Karpas-422 (cell line): ENCODE measurements around the gene ITGAL. TPM values are rescaled to one million over a fixed set of nuclear protein-coding genes. Genes with fewer than 3 reads are reported as not detected.

Source experiments
- DNase-seq: peaks from one replicate; pipeline ENCODE4 v3.0.0-alpha.2; 2015
- H2AFZ ChIP-seq: fragments of 200-600 bp; sonication (generic); 2 replicates; pipeline ENCODE4 v1.6.1; 2014; ENCODE audit warnings: antibody characterized with exemption, low read length, mixed read lengths
- H3K27ac ChIP-seq: fragments of 200-600 bp; sonication (generic); 2 replicates; pipeline ENCODE4 v1.5.1; 2014; ENCODE audit warnings: mild to moderate bottlenecking, low read length, moderate library complexity
- H3K27me3 ChIP-seq: fragments of 200-600 bp; sonication (generic); 2 replicates; pipeline ENCODE4 v1.6.1; 2014; ENCODE audit warnings: low read length, mixed read lengths
- H3K36me3 ChIP-seq: fragments of 200-600 bp; sonication (generic); 2 replicates; pipeline ENCODE4 v1.6.1; 2014; ENCODE audit warnings: low read length, mixed read lengths; ENCODE audit not compliant: insufficient read depth
- H3K4me1 ChIP-seq: fragments of 200-600 bp; sonication (generic); 2 replicates; pipeline ENCODE4 v1.6.1; 2014; ENCODE audit warnings: mild to moderate bottlenecking, low read length, mixed read lengths
- H3K4me2 ChIP-seq: fragments of 200-600 bp; sonication (generic); 2 replicates; pipeline ENCODE4 v1.6.1; 2014; ENCODE audit warnings: low read length, low read depth, mild to moderate bottlenecking; ENCODE audit not compliant: poor library complexity, severe bottlenecking
- H3K4me3 ChIP-seq: fragments of 200-600 bp; sonication (generic); 2 replicates; pipeline ENCODE4 v1.5.1; 2014; ENCODE audit warnings: mild to moderate bottlenecking, antibody characterized with exemption, low read length, mixed read lengths
- H3K79me2 ChIP-seq: fragments of 200-600 bp; sonication (generic); 2 replicates; pipeline ENCODE4 v1.6.1; 2014; ENCODE audit warnings: mild to moderate bottlenecking, low read length, mixed read lengths
- H3K9ac ChIP-seq: fragments of 200-600 bp; sonication (generic); 2 replicates; pipeline ENCODE4 v1.6.0; 2014; ENCODE audit warnings: low read length
- H3K9me2 ChIP-seq: fragments of 200-600 bp; sonication (generic), shearing (Covaris generic); replicated peaks from 2 replicates; pipeline ENCODE4 v1.6.0; 2014; ENCODE audit warnings: mild to moderate bottlenecking, low read length, moderate library complexity; ENCODE audit not compliant: insufficient read depth
- H3K9me3 ChIP-seq: fragments of 300-700, 200-600 bp; sonication (generic); 2 replicates; pipeline ENCODE4 v1.6.1; 2014; ENCODE audit warnings: low read length, mixed read lengths
- H4K20me1 ChIP-seq: fragments of 200-600 bp; sonication (generic); 2 replicates; pipeline ENCODE4 v1.6.1; 2014; ENCODE audit warnings: mild to moderate bottlenecking, antibody characterized with exemption, low read length, low read depth; ENCODE audit not compliant: insufficient read depth
- total RNA-seq: library from RNA; depleted of rRNA; stranded (reverse); fragments of >200 nt; shearing (Covaris generic); gene quantifications from 2 replicates; pipeline ENCODE4 v1.2.3, GENCODE V29; 2014; ENCODE audit warnings: low replicate concordance

The ITGAL gene
- total RNA-seq, 1 experiment from 2014 or later: 0.07 TPM

- no peaks in the 10 kb centered on the region for H3K36me3 ChIP-seq
- no peak overlapping the region for H3K27ac ChIP-seq
- no peaks in the 10 kb centered on the region for H3K27me3 ChIP-seq
- H3K4me2 ChIP-seq: peak overlapping the region; percentile 97
- H4K20me1 ChIP-seq: no peaks in the 10 kb centered on the region
- H3K9ac ChIP-seq: peak overlapping the region; percentile 86; the same call in 1 of the 2 replicates
- H3K9me2 ChIP-seq: no peaks in the 10 kb centered on the region
- peaks cover 4% of the 10 kb centered on the region; the same call in 1 of the 2 replicates for H3K79me2 ChIP-seq
- no peaks in the 10 kb centered on the region for H3K9me3 ChIP-seq
- no peak overlapping the region for H2AFZ ChIP-seq
- H3K4me3 ChIP-seq: peak overlapping the region; percentile 81; the same call in 1 of the 2 replicates
- DNase-seq: no peak
- H3K4me1 ChIP-seq: peaks cover 29% of the 10 kb centered on the region
Measured at GRCh38 chr16:30524575-30525568, 52.3 kb downstream of the ITGAL start.

DNA sequence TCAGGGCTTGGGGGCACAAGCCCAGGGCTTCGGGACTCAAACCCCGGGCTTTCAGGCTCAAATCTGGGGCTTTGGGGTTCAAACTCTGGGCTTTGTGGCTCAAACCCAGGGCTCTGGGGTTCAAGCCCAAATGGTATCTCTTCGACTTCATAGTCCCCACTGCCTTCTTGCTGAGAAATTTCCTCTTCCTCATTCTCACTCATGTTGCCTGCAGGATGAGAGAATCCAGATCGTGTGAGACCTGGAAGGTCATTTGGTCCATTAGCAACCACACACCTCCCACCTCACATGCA is 53.2 kb downstream of the ITGAL start:
- peak overlapping the region; percentile 81 for H3K4me3 ChIP-seq
- no peak for DNase-seq
- no peak overlapping the region for H2AFZ ChIP-seq
- peak overlapping the region; percentile 97 for H3K4me2 ChIP-seq
- no peaks in the 10 kb centered on the region for H3K27me3 ChIP-seq
- H3K4me1 ChIP-seq: peaks cover 29% of the 10 kb centered on the region
- H3K9me2 ChIP-seq: no peaks in the 10 kb centered on the region
- H3K9me3 ChIP-seq: no peaks in the 10 kb centered on the region
- no peaks in the 10 kb centered on the region for H3K36me3 ChIP-seq
- no peaks in the 10 kb centered on the region for H4K20me1 ChIP-seq
- H3K79me2 ChIP-seq: peaks cover 4% of the 10 kb centered on the region; the same call in 1 of the 2 replicates
- H3K9ac ChIP-seq: peak overlapping the region; percentile 86
- H3K27ac ChIP-seq: peak overlapping the region; percentile 88

DNA sequence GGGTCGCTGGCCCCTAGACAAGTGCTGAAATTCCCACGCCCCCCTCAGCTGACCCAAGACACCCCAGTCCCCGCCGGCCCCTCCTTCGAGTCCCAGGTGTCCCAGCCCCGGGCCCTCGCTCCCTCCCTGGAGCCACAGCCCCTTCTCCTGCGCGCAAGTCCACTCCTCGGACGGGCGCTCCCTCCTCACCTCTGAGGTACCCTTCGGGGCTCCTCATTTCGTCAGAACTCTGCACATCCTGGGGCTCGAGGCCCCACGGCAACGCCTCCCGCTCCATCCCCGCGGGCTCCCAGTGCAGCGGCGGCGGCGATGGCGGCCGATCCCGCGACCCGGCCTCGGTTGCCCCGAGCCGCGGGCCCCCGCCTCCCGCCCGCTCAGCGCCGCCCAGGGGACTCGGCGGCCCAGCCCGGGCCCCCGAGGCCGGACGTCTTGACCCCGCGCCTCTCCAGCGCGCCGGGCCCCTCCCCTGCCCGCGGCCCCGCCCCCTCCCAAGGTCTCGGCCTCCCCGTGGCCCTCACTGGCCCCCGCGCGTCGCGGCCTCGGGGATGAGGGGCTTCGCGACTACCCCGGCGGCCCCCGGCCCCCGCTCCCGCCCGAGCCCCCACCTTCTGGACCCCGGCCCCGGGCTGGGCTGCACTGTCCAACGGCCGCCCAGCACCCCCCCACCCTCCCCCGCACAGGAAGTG is 53.7 kb downstream of the ITGAL start, which contains the start of gene ZNF768:
TSS of gene ZNF768 (minus strand) at position 430 of the 686 bp plus-strand sequence. CDS start at position 277, 153 bp downstream.
- no peaks in the 10 kb centered on the region for H3K9me2 ChIP-seq
- peak within 1 kb of the TSS; percentile 74; the same call in 1 of the 2 replicates for H2AFZ ChIP-seq
- H3K27ac ChIP-seq: peak within 1 kb of the TSS; percentile 95
- peaks cover 29% of the 10 kb centered on the region for H3K4me1 ChIP-seq
- H3K4me2 ChIP-seq: peak within 1 kb of the TSS; percentile 97
- peak within 1 kb of the TSS; percentile 81 for H3K4me3 ChIP-seq
- DNase-seq: peak; percentile 68
- H3K9me3 ChIP-seq: no peaks in the 10 kb centered on the region
- H3K27me3 ChIP-seq: no peaks in the 10 kb centered on the region
- H4K20me1 ChIP-seq: no peaks in the 10 kb centered on the region
- H3K36me3 ChIP-seq: no peaks in the 10 kb centered on the region
- peak within 1 kb of the TSS; percentile 87 for H3K9ac ChIP-seq
- H3K79me2 ChIP-seq: peaks cover 4% of the 10 kb centered on the region; the same call in 1 of the 2 replicates

GRCh38 chr16:30526823-30527634 is 54.5 kb downstream of the ITGAL start:
- no peaks in the 10 kb centered on the region for H4K20me1 ChIP-seq
- no peaks in the 10 kb centered on the region for H3K9me2 ChIP-seq
- peak overlapping the region; percentile 78; the same call in 1 of the 2 replicates for H2AFZ ChIP-seq
- H3K9me3 ChIP-seq: no peaks in the 10 kb centered on the region
- H3K4me1 ChIP-seq: peaks cover 29% of the 10 kb centered on the region
- H3K9ac ChIP-seq: peak overlapping the region; percentile 87
- no peaks in the 10 kb centered on the region for H3K27me3 ChIP-seq
- H3K79me2 ChIP-seq: peaks cover 4% of the 10 kb centered on the region; the same call in 1 of the 2 replicates
- H3K27ac ChIP-seq: peak overlapping the region; percentile 95
- DNase-seq: peak; percentile 99
- peak overlapping the region; percentile 97 for H3K4me2 ChIP-seq
- H3K36me3 ChIP-seq: no peaks in the 10 kb centered on the region
- peak overlapping the region; percentile 81 for H3K4me3 ChIP-seq

- Histone ChIP-seq H4K20me1 (no peaks in the 10 kb centered on the region), H3K27me3 (no peaks in the 10 kb centered on the region), H3K36me3 (no peaks in the 10 kb centered on the region), H3K4me1 (peaks cover 29% of the 10 kb centered on the region), H3K27ac (peak overlapping the region; percentile 95), H3K79me2 (peaks cover 4% of the 10 kb centered on the region; the same call in 1 of the 2 replicates), H3K4me3 (peak overlapping the region; percentile 81), H3K9me3 (no peaks in the 10 kb centered on the region), H3K9ac (peak overlapping the region; percentile 87), H2AFZ (peak overlapping the region; percentile 78; the same call in 1 of the 2 replicates), H3K9me2 (no peaks in the 10 kb centered on the region), H3K4me2 (peak overlapping the region; percentile 97)
- peak; percentile 92 for DNase-seq
Measured at GRCh38 chr16:30527635-30528178, 55.2 kb downstream of the ITGAL start.

DNA sequence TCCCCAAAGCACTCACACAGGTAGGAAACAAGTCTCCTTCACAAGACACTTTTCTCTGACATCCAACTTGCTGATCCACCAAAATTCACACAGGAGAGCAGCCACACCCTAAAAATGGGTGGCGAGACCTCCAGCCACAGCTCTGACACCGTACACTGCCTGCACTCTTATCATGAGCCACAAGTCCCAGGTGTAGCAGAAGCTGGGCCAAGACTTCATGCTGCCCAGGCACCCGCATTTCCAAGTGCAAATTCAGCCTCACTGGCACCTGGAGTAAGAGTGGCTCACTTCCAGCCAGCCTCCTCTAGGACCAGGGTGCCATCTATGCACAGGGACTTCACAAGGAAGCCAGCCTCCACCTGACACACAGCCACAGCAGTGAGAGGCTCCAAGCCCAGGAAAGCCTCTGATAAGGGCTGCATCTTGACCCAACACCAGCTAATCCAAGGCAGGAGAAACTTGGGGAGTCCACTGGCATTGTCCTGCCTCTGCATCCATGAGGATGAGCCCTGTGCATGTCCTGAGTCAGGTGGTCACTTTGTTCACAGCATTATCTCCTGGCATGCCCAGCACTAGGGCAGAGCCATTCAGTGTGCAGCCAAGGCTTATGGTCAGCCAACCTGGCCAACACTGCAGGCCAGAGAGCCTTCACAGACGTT is 56.4 kb downstream of the ITGAL start:
- Histone ChIP-seq H4K20me1 (no peaks in the 10 kb centered on the region), H2AFZ (no peak overlapping the region), H3K4me3 (no peak overlapping the region), H3K36me3 (no peaks in the 10 kb centered on the region), H3K9me2 (no peaks in the 10 kb centered on the region), H3K27ac (peak overlapping the region; percentile 95), H3K9ac (peak overlapping the region; percentile 87), H3K9me3 (no peaks in the 10 kb centered on the region), H3K4me1 (peaks cover 37% of the 10 kb centered on the region), H3K27me3 (no peaks in the 10 kb centered on the region), H3K79me2 (peaks cover 14% of the 10 kb centered on the region), H3K4me2 (peak overlapping the region; percentile 97)
- peak; percentile 44 for DNase-seq
